NOMO-1 treated with DMSO at 0.1 percent for 48 hours (cell line): ENCODE measurements around the gene SRD5A1.

Experiments
- DNase-seq: peaks from one replicate; lab custom pipeline; 2025; ENCODE audit not compliant: unreplicated experiment; lab: John Stamatoyannopoulos, UW

The SRD5A1 gene, protein sequence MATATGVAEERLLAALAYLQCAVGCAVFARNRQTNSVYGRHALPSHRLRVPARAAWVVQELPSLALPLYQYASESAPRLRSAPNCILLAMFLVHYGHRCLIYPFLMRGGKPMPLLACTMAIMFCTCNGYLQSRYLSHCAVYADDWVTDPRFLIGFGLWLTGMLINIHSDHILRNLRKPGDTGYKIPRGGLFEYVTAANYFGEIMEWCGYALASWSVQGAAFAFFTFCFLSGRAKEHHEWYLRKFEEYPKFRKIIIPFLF

GRCh38 chr5:6632888-6633468 lies at the start of gene SRD5A1, which contains the start of gene NSUN2:
Gene SRD5A1, plus strand, starts transcription at chr5:6633440. Its CDS starts 137 bp downstream, at chr5:6633577.
Gene NSUN2, minus strand, starts transcription at chr5:6633044. Its CDS starts 65 bp downstream, at chr5:6632979.
- DNase-seq, result peak; percentile 98

DNA sequence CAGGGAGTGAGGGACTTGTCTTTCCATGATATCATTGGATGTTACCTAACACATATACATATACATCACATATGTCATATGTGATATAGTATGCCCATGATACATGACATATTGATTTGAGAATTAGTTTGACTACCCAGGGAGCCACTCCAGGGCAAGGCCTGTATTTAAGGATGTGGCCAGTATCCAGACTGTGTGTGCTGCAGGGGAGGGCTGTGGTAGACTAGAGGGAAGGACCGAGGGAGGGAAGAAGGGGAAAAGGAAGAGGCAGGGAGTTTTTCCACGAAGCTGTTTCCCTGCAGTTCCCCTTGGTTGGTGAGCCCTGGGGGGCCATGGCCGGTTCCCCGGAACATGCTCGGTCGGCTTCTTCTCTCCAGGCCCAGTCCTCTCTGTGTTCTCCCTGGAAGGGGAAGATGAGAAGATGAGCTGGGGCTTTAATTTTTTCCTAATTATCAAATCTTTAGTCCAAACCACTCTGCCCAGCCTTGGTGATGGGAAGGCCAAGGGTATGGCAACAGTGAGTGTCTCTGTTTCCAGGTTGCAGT lies 49.1 kb upstream of the SRD5A1 start:
- no peak for DNase-seq

DNA sequence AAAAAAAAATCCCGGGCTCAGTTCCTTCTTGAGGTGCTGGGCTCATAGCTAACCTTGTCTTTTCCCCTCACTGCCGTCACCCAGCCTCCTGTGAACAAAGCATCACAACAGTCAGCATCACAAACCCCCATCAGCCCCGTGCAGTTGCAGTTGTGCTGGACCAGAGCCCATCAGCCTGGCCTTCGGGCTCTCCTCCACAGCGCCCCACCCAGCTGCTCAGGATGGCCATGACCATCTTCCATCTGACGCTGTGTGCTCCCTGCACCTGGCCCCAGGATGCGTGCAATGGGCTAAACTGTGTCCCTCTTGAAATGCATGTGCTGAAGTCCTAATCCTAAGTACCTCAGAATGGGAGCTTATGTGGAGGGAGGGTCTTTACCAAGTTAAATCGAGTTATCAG lies 48.5 kb upstream of the SRD5A1 start:
- no peak for DNase-seq

- no peak for DNase-seq
Measured at GRCh38 chr5:6585168-6585567, 48.1 kb upstream of the SRD5A1 start.

DNA sequence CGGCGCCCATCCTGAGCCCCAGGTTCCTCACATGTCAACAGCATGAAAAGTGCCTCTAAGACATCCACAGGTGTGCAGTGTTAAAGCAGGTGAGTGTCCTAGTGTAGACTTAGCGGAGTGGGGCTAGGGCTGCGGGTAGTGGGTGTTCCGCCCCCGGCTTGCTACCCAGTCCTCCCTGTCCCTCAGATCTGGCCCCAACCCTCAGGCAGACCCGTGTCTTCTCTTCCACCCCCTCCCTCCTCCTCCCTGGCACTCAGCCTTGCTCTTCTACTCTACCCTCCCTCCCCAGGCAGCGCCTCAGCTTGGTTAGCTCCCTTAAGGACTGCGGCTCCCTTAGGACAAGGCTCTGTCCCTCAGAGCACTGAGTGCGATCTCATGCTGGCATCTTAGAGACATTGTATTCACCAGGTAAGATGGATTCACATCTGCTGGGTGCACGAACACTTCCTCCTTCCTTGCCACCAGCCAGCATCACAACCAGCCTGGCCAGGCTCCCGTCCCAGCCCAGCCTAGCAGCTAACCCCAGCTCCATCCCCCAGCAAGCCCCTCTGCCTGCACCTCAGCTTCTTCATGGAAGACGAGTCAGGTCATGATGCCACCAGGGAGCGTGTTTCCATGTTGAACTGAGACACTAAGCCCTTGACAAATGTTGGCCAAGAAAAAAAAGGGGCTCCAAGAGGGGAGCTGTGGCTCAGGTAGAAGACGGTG lies 47.1 kb upstream of the SRD5A1 start:
- DNase-seq, result no peak

DNA sequence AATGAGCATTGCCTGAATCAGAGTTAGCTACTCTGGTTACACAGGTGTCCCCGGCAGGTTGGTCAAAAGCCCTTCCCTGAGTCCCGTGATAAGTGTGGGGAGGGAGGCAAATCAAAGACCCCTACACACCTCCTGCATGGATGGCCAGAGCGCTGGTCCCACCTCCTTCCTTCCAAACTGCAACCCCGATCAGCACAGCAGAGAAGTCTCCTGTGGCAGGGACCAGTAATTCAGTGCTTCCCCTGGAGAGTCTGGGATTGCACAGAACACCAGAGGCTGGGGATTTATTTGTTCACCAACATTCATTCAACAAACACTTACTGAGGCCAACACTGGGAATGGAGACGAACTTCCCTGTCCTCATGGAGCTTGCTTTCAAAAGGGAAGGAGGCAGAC lies 46.6 kb upstream of the SRD5A1 start:
- DNase-seq, result no peak

- no peak for DNase-seq
Measured at GRCh38 chr5:6587171-6587570, 46.1 kb upstream of the SRD5A1 start.

- no peak for DNase-seq
Measured at GRCh38 chr5:6590581-6590980, 42.7 kb upstream of the SRD5A1 start.

- no peak for DNase-seq
Measured at GRCh38 chr5:6591671-6592288, 41.5 kb upstream of the SRD5A1 start.

DNA sequence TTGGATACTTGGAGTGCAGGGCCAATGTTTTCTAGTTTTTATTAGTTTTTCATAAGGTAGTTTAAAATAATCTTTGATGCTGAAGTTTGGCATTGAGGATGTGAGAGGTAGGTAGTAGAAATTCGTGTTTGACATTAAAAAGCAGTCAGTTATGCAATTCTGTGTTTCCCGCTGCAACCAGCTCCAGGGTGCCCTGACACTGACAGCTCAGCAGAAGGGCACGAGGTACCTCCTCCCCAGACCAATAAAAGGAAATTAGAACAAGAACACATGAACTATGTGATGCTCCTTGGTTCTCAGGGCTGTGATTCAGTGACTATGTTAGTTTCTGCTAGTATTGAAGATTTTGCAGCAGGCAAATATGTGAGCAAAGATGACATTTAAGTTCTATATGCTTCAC lies 40.6 kb upstream of the SRD5A1 start:
- DNase-seq, result peak; percentile 15

DNA sequence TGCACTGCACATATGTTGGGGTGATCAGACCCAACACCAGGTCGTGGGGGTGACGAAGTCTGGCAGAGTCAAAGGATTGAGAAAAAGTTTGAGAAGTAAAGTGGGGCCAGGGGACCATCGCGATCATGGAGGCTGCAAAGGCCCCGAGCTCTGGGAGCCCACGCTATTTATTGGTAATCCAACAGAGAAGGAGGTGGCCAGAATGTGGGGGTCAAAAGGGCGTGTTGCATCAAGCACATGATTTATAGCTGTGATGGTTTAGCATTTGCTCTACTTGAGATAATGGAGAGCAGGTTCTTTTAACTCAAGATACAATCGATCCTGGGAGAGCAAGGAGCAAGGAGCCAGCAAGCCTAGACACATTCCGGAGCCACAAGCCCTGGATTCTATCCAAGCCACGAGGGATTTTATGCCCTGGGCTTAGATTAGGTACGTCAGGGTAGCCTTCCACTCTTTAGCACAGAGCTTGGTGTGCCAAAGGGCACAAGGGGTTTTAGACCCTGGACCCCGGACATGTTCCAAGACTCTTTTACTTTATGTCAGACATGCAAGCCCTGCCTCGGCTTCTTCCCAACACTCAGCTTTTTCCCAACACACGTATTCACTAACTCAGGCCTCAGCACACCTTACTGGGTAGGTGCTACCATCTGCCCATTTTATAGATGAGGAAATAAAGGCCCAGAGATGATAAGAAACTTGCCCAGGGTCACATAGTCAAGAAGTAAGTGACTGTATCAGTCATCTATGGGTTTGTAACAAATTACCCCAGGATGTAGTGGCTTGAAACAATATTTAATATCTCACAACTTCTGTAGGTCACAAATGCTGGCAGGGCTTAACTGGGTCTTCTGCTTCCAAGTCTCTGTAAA lies 39.9 kb upstream of the SRD5A1 start:
- DNase-seq, result no peak

DNA sequence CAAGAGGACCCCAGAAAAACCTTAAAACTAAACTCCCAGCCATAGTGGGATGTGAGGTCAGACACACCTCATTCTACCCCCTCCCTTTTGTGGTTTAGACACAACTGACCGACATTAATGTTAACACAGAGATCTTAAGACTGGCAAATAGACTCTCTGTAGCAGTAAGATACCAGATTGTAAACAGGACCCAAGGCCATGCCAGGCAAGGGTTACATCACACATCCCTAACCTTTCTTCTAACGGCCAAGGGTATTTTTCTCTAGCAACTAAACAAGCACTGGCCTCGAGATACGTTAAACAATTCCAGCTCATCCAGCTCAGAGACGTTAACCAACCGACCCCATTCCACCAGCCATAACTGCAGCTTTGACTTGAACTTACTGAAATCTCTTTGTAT lies 39.2 kb upstream of the SRD5A1 start:
- DNase-seq, result no peak

DNA sequence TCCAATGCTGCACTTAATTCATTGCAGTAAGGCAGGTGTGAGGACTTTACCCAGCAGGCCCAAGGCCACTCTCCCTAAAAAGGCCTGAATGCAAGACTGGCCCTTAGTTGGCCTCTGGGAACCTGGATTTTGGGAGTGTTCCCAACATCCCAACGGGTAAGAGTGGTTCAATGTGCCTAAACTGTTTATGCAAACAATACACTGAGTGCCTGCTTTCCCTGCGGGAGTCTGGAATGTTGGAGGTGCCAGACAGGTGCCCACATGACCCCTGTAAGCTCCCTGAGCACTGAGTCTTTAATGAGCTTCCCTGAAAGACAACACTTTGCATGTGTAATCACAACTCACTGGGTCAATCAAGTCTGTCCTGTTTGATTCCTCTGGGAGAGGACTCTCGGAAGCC lies 37.8 kb upstream of the SRD5A1 start:
- DNase-seq, result no peak

GRCh38 chr5:6596388-6596787 lies 36.9 kb upstream of the SRD5A1 start:
- no peak for DNase-seq

DNA sequence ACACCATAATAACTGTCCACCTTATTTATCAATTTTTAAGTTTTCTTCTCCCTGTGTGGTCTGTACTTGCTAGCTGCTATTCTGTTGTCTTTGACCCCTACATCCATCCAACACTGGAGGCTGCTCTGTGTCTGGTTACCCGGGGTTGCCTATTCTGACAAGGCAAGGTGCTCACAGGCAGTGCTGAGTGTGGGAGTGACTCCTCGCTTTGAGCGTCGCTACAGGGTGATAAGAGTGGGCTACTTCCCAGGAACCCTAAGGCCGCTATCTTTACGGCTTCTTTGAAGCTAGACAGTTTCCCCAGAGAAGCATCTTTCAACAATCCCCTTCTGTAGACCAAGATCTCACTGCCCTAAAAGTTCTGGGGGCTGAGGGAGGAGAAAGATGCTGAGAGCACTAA lies 35.7 kb upstream of the SRD5A1 start:
- no peak for DNase-seq

DNA sequence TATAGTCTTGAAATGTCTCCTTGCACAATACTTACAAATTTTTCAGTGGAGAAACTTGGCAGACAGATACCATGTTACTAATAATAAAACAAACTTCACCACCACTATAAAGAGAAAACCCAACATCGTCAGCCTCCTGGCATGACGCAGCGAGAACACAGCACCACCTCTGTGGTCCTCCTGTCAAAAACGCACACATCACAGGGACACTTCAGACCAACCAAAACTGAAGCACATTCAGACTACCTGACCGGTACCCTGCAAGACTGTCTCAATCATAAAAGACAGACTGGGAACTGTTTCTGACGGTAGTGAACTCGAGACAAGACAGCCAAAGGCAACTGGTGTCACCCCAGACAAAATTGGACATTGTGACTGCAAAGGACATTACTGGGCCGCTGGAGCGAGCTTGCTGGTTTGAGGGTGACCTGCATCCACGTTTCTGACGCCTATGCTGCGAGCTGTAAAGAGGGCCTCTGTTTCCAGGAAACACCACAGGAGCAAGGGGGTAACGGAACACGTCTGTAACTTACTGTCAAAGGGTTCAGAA lies 34.8 kb upstream of the SRD5A1 start:
- no peak for DNase-seq

- DNase-seq, result no peak
Measured at GRCh38 chr5:6599739-6600138, 33.5 kb upstream of the SRD5A1 start.

DNA sequence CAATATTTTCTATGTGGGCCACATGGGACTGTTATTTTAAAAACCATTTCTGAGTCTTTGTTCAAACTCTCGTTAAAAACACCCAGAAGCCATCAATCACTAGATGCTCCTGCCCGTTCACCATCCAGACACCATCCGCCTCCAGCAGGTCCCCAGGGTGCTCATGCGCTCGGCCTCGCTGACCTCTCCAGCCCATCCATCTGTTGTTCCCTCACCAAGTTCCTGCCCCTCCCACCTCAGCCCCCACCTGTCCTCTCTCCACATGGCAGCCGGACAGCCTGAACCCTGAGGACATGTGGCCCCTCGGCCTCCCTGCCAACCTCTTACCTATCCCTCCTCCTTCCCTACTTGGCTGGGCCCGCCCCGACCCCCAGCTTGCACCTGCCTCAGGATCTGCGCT lies 32.0 kb upstream of the SRD5A1 start:
- no peak for DNase-seq

- no peak for DNase-seq
Measured at GRCh38 chr5:6601816-6602215, 31.4 kb upstream of the SRD5A1 start.

GRCh38 chr5:6602441-6602840 lies 30.8 kb upstream of the SRD5A1 start:
- DNase-seq, result no peak
